ENCODE data around the gene TTLL5. TPM values are rescaled to one million over a fixed set of nuclear protein-coding genes. Genes with fewer than 3 reads are reported as not detected.

Gene TTLL5
- polyA plus RNA-seq, 1 of the 3 experiments (the other 2 are of a cell fraction): 9.6 TPM

GRCh38 chr14:75980856-75981255, 319.8 kb downstream of the TTLL5 start:
- Histone ChIP-seq H3F3A (replicated peaks; ENCODE audit: insufficient read depth) (peaks cover 8% of the 10 kb centered on the region), H3K4me1 (ENCODE audit: control insufficient read depth in 1 of 2, insufficient read depth in 2 of 2, low read depth in 1 of 2, low read length in 1 of 2) (peaks cover 14 to 48% of the 10 kb centered on the region in 2 experiments; a peak in 3 of 4 replicates), H4K20me1 (ENCODE audit: insufficient read depth) (no peaks in the 10 kb centered on the region), H3K79me2 (ENCODE audit: insufficient read depth) (peaks cover 2% of the 10 kb centered on the region), H3K9me2 (no peaks in the 10 kb centered on the region), H3K9me3 (no peaks in the 10 kb centered on the region), H3K36me3 (replicated peaks in 1 of 2; ENCODE audit: control insufficient read depth in 1 of 2, insufficient read depth in 2 of 2, low read length in 1 of 2) (no peaks in the 10 kb centered on the region), H2AFZ (ENCODE audit: low read depth) (peak overlapping the region; percentile 95; the same call in 1 of the 2 replicates), H3K4me2 (peak overlapping the region; percentile 98), H3K4me3 (ENCODE audit: low read depth in 2 of 2, low read length in 1 of 2) (peak overlapping the region in 1 of 2 experiments; percentile 95; a peak in 1 of 4 replicates), H3K27me3 (ENCODE audit: insufficient read depth) (no peaks in the 10 kb centered on the region), H3K27ac (ENCODE audit: low read depth in 2 of 2, low read length in 1 of 2) (peak overlapping the region in 1 of 2 experiments; percentile 86; a peak in 2 of 4 replicates), H3K9ac (no peak overlapping the region)
- ChIA-PET POLR2A (no interaction called here), CTCF (interaction anchor here (1.2 to 19.6 kb wide), 15 partner anchors 9 to 403 kb away, joined by 3 to 550 read pairs (median 12); partner anchors contain the start of gene FLVCR2)
- peak; percentile 12 for DNase-seq
- TF ChIP-seq CHD2 (IDR thresholded peaks at IDR 0.05; ENCODE audit: low read length, partially characterized antibody): no peak
- TF ChIP-seq EZH2phosphoT487 (IDR thresholded peaks at IDR 0.05; ENCODE audit: borderline replicate concordance, low read depth): no peak
- TF ChIP-seq TAF1 (IDR thresholded peaks at IDR 0.05; ENCODE audit: borderline replicate concordance, low read depth, low read length): no peak
- no peak for TF ChIP-seq RXRA (IDR thresholded peaks at IDR 0.05; ENCODE audit: borderline replicate concordance, low read depth)
- TF ChIP-seq ZBTB33 (IDR thresholded peaks at IDR 0.05; ENCODE audit: borderline replicate concordance, low read depth): no peak
- TF ChIP-seq POLR2AphosphoS5 (IDR thresholded peaks at IDR 0.05; ENCODE audit: low read depth, low read length): no peak
- TF ChIP-seq GATA2 (CRISPR knock-in tag; IDR thresholded peaks at IDR 0.05): no peak
- no peak for TF ChIP-seq FOSL2 (IDR thresholded peaks at IDR 0.05; ENCODE audit: borderline replicate concordance, low read depth)
- TF ChIP-seq USF2 (IDR thresholded peaks at IDR 0.05; ENCODE audit: borderline replicate concordance, low read depth, low read length): no peak
- TF ChIP-seq GABPA (IDR thresholded peaks at IDR 0.05; ENCODE audit: low read depth): no peak
- TF ChIP-seq NRF1 (IDR thresholded peaks at IDR 0.05; ENCODE audit: low read depth, low read length): no peak
- no peak for TF ChIP-seq USF1 (IDR thresholded peaks at IDR 0.05; ENCODE audit: borderline replicate concordance, low read depth)
- TF ChIP-seq FOXM1 (IDR thresholded peaks at IDR 0.05; ENCODE audit: low read depth): no peak
- no peak for TF ChIP-seq CTCF (IDR thresholded peaks at IDR 0.05)
- no peak for TF ChIP-seq RCOR1 (IDR thresholded peaks at IDR 0.05; ENCODE audit: low read length)
- TF ChIP-seq IRF3 (IDR thresholded peaks at IDR 0.05; ENCODE audit: low read depth, low read length): no peak
- TF ChIP-seq EP300 (IDR thresholded peaks at IDR 0.05; ENCODE audit: borderline replicate concordance in 1 of 2, low read depth in 1 of 2, low read length in 1 of 2): no peak
- no peak for TF ChIP-seq RFX5 (IDR thresholded peaks at IDR 0.05; ENCODE audit: low read length)
- no peak for TF ChIP-seq TCF12 (IDR thresholded peaks at IDR 0.05)
- WGBS (ENCODE audit: low lambda C conversion rate): 96% methylated on average over 8 of the region's 8 CpGs

Measured in SK-N-SH (cell line).